Right lobe of liver (tissue), 4 donors: ENCODE measurements around the gene ACP7.

ENCODE experiments used
- CTCF ChIP-seq, 4 donors: fragments of 200-600 bp in 3 of 4; fragments of 450-650 bp in 1 of 4; IDR thresholded peaks; one replicate each; pipeline versions ENCODE4 v1.5.1 to v1.8.0; 2016 to 2022; ENCODE audit warnings: antibody characterized with exemption in 4 of 4, mild to moderate bottlenecking in 2 of 4
- POLR2A ChIP-seq: fragments of 450-650 bp; IDR thresholded peaks from one replicate; pipeline ENCODE4 v1.6.1; 2017; ENCODE audit warnings: antibody characterized with exemption, mild to moderate bottlenecking
- donor health status: DM: no; HTN: no; CAD: no.
- donor health status: DM: no; HTN: no; CAD: no.
- donor health status: DM: no; HTN: yes; CAD: no.

GRCh38 chr19:39045506-39045905 is 38.7 kb upstream of the ACP7 start:
- no peak for TF ChIP-seq CTCF (IDR thresholded peaks at IDR 0.05)
- no peak for TF ChIP-seq POLR2A
